K562 (cell line): ENCODE data around the gene TTC39A. TPM values are rescaled to one million over a fixed set of nuclear protein-coding genes. Genes with fewer than 3 reads are reported as not detected.

Experiments
- ATAC-seq: fragments of 200-7000 bp; cut with Tn5 transposase; 3 replicates; pipeline ENCODE4 v1.9.1; 2020; ENCODE audit warnings: moderate library complexity
- BruUV-seq: library from RNA; stranded (reverse); fragments of 400-500 nt; replicated peaks from 2 replicates; lab custom pipeline; 2021; lab: Mats Ljungman, UMichigan
- CTCF ChIA-PET: fragments of 300-600 bp; formaldehyde crosslinking; extraction: SDS; loops from one replicate; lab custom pipeline; 2021; ENCODE audit warnings: low intra/inter-chr PET ratio; lab: Yijun Ruan, JAX
- POLR2A ChIA-PET: fragments of 300-600, 350-650 bp; sonication (Branson Sonifier 250); formaldehyde crosslinking; extraction: SDS; loops from one replicate; lab custom pipeline; 2021; ENCODE audit warnings: antibody characterized with exemption, inconsistent platforms; lab: Yijun Ruan, JAX
- DNase-seq, 4 experiments: peaks; one replicate each; pipeline versions ENCODE4 v3.0.0 to v3.0.0-alpha.2; 2011 to 2018; ENCODE audit warnings: low spot score in 3 of 4, mixed read lengths in 3 of 4; ENCODE audit errors: extremely low read depth in 1 of 4
- FAIRE-seq: peaks from 2 replicates; lab custom pipeline; 2011; peaks lifted over from hg19 to GRCh38; lab: Jason Lieb, UNC
- H2AFZ ChIP-seq: 2 replicates; pipeline ENCODE4 v1.6.0; 2011; ENCODE audit warnings: low read depth, low read length, control low read depth, inconsistent platforms
- H3K27ac ChIP-seq: fragments of 200-600 bp; 3 replicates; pipeline ENCODE4 v1.8.0; 2011; ENCODE audit warnings: low read depth, mild to moderate bottlenecking, control low read depth, inconsistent platforms, low read length, moderate library complexity, mixed read lengths; ENCODE audit errors: extremely low read depth
- H3K27me3 ChIP-seq, 2 experiments: fragments of 300-600 bp in 1 of 2; 2 replicates in 1 of 2; 3 replicates in 1 of 2; pipeline versions ENCODE4 v1.6.0 to v1.8.0; 2011; ENCODE audit warnings: inconsistent platforms in 2 of 2, low read length in 2 of 2, mild to moderate bottlenecking in 1 of 2, mixed read lengths in 1 of 2, moderate library complexity in 1 of 2; ENCODE audit not compliant: control insufficient read depth in 2 of 2, insufficient read depth in 2 of 2
- H3K36me3 ChIP-seq: fragments of 300-600 bp; 3 replicates; pipeline ENCODE4 v1.8.0; 2011; ENCODE audit warnings: mild to moderate bottlenecking, low read length, inconsistent platforms; ENCODE audit not compliant: control insufficient read depth, insufficient read depth
- H3K4me1 ChIP-seq, 2 experiments: fragments of 200-600 bp in 1 of 2; replicated peaks in 1 of 2; 2 replicates in 1 of 2; 3 replicates in 1 of 2; pipeline versions ENCODE4 v1.5.1 to v1.8.0; 2011; ENCODE audit warnings: inconsistent platforms in 2 of 2, low read length in 2 of 2, mild to moderate bottlenecking in 1 of 2, mixed read lengths in 1 of 2, moderate library complexity in 1 of 2; ENCODE audit not compliant: control insufficient read depth in 2 of 2, insufficient read depth in 2 of 2
- H3K4me2 ChIP-seq: 2 replicates; pipeline ENCODE4 v1.6.1; 2011; ENCODE audit warnings: low read length, control low read depth, inconsistent platforms, mixed read lengths; ENCODE audit not compliant: insufficient read depth
- H3K4me3 ChIP-seq: fragments of 200-600 bp; sonication (generic), shearing (Covaris generic); 2 replicates; pipeline ENCODE4 v1.5.1; 2016; ENCODE audit warnings: control low read depth, inconsistent platforms
- H3K79me2 ChIP-seq: fragments of 200-600 bp; 3 replicates; pipeline ENCODE4 v1.8.0; 2011; ENCODE audit warnings: low read length, inconsistent platforms; ENCODE audit not compliant: control insufficient read depth, insufficient read depth
- H3K9ac ChIP-seq, 2 experiments: 2 replicates each; pipeline versions ENCODE4 v1.6.0 to v1.6.1; 2011; ENCODE audit warnings: low read depth in 2 of 2, low read length in 2 of 2, control low read depth in 1 of 2, inconsistent platforms in 1 of 2, mild to moderate bottlenecking in 1 of 2, mixed read lengths in 1 of 2; ENCODE audit not compliant: insufficient read depth in 1 of 2
- H3K9me1 ChIP-seq: one replicate; pipeline ENCODE4 v1.6.0; 2011; ENCODE audit warnings: inconsistent platforms, mild to moderate bottlenecking, low read length, moderate library complexity; ENCODE audit not compliant: control insufficient read depth, insufficient read depth
- H3K9me3 ChIP-seq: replicated peaks from 2 replicates; pipeline ENCODE4 v1.5.1; 2011; ENCODE audit warnings: low read depth, low read length, inconsistent platforms; ENCODE audit not compliant: control insufficient read depth, insufficient read depth
- H4K20me1 ChIP-seq: replicated peaks from 2 replicates; pipeline ENCODE4 v1.6.1; 2011; ENCODE audit warnings: low read length, inconsistent platforms, mixed read lengths; ENCODE audit not compliant: control insufficient read depth, insufficient read depth
- ATF1 ChIP-seq, 2 experiments: fragments of 450-650 bp in 1 of 2; IDR thresholded peaks; 2 replicates each; pipeline ENCODE4 v1.6.1; 2016; ENCODE audit warnings: missing compliant biosample characterization in 1 of 2, missing genetic modification characterization in 1 of 2
- ATF3 ChIP-seq, 2 experiments: fragments of 450-650 bp in 1 of 2; sonication (generic) in 1 of 2; formaldehyde crosslinking in 1 of 2; IDR thresholded peaks in 1 of 2; conservative IDR thresholded peaks in 1 of 2; 2 replicates each; pipeline versions ENCODE4 v1.6.1 to v1.8.1; 2016 to 2023; ENCODE audit warnings: mild to moderate bottlenecking in 2 of 2, moderate library complexity in 2 of 2, inconsistent platforms in 1 of 2, missing genetic modification reagents in 1 of 2
- ATF6 ChIP-seq: sonication (generic); formaldehyde crosslinking; IDR thresholded peaks from 2 replicates; pipeline ENCODE4 v1.4.0; 2020; ENCODE audit warnings: mild to moderate bottlenecking, missing genetic modification reagents
- DPF2 ChIP-seq: fragments of 450-650 bp; IDR thresholded peaks from 2 replicates; pipeline ENCODE4 v1.6.1; 2016
- HMG20B ChIP-seq: fragments of 250-450 bp; sonication (Bioruptor Pico); IDR thresholded peaks from 2 replicates; pipeline ENCODE4 v1.5.0; 2021; ENCODE audit warnings: mild to moderate bottlenecking
- SLC30A9 ChIP-seq: fragments of 250-450 bp; sonication (Bioruptor Pico); IDR thresholded peaks from 2 replicates; pipeline ENCODE4 v1.8.0; 2022; ENCODE audit warnings: mild to moderate bottlenecking, moderate library complexity
- ZNF511 ChIP-seq: sonication (generic); formaldehyde crosslinking; IDR thresholded peaks from 2 replicates; pipeline ENCODE4 v1.8.0; 2022; ENCODE audit warnings: mild to moderate bottlenecking, missing genetic modification reagents
- ZNF518B ChIP-seq: fragments of 250-450 bp; sonication (Bioruptor Pico); IDR thresholded peaks from 2 replicates; pipeline ENCODE4 v1.5.0; 2021; ENCODE audit warnings: mild to moderate bottlenecking, moderate library complexity
- WGBS: fragments of 100-300 bp; shearing (Covaris generic); methylation state at CpG from one replicate; pipeline ENCODE4 v1.1.6; 2016; ENCODE audit warnings: low coverage, mixed read lengths; ENCODE audit not compliant: insufficient coverage; ENCODE audit errors: missing lambda C conversion rate; 5-methylcytosine and 5-hydroxymethylcytosine counted together
- in situ Hi-C: fragments of 300-500 bp; cut with MboI; formaldehyde crosslinking; loops from 4 replicates; pipeline ENCODE4 v1.15.0; 2018; ENCODE audit warnings: inconsistent platforms, mixed read lengths
- intact Hi-C: fragments of 100-400 bp; cut with micrococcal nuclease; formaldehyde crosslinking; loops from 2 replicates; pipeline ENCODE4 v1.14.2; 2022
- polyA plus RNA-seq, 8 experiments: library from polyadenylated mRNA; depleted of rRNA in 4 of 8; stranded (reverse) in 5 of 8; unstranded in 3 of 8; fragments of >200 nt; fragmentation: Nextera tagmentation in 2 of 8; fragmentation: Illumina TruSeq in 1 of 8; extraction: Ambion mirVana in 2 of 8; extraction: Trizol in 1 of 8; gene quantifications; 2 replicates each; pipeline versions ENCODE4 v1.2.1 to v1.2.3, GENCODE V29; 2011 to 2014; ENCODE audit warnings: inconsistent platforms in 1 of 8, missing spikeins in 1 of 8
- total RNA-seq, 7 experiments: library from RNA; depleted of rRNA in 6 of 7; stranded (reverse); fragments of >200 nt in 6 of 7; fragmentation: Illumina TruSeq in 2 of 7; extraction: Trizol in 2 of 7; gene quantifications; 2 replicates each; pipeline versions ENCODE4 v1.2.1 to v1.2.3, GENCODE V29; 2011 to 2021; ENCODE audit warnings: low replicate concordance in 1 of 7
- TF ChIP-seq, protein P1 (sequence below): fragments of 450-650 bp; IDR thresholded peaks from 2 replicates; pipeline ENCODE4 v1.6.1; 2016; ENCODE audit warnings: low read depth, mild to moderate bottlenecking, moderate library complexity

TTC39A gene
- total and polyA plus RNA-seq, 9 of the 15 experiments (the other 6 are each of a cell fraction or from before 2014, with no cell fraction given): 0.18 to 0.82 (median 0.35) TPM

DNA sequence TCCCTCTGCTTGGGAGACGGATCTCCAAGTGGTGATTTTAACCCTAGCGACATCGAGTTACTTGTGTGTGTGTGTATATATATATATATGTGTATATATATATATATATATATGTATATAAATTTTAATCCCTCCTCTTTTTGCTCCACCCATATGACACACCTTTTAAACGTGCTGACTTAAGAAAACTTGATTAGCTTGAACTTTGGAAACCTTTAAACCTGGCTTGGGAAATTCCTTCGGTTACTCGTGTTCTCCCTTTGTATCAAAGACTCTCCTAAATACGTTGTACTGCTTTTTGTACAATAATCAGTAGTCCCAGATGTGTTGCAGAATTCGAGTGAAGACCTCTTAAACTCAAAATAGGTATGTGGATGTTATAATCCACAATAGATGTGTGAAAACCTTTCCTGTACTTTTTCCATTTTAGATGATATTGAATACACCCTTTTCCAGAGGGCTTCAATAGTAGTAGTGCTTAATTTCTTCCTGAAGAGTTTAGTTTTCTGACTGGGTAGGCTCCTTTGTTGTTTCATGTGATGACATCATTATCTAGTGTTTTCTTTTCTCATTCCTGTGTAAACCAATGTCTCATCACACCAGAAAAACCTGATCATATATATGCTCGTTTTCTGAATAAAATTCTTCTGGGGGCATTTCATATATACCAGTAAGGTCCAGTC lies 92.9 kb downstream of the TTC39A start:
- FAIRE-seq (peak; percentile 23), ATAC-seq (no peak), DNase-seq (no peak)
- WGBS: 1% methylated on average over 9 of the region's 9 CpGs
- Histone ChIP-seq H3K9ac (peak overlapping the region; percentile 94 to 96; a peak in 3 of 4 replicates), H3K27ac (peak overlapping the region; percentile 89), H3K4me1 (peaks cover 19 to 30% of the 10 kb centered on the region in 2 experiments), H3K9me1 (no peaks in the 10 kb centered on the region), H3K9me3 (no peaks in the 10 kb centered on the region), H3K79me2 (peaks cover 64% of the 10 kb centered on the region), H2AFZ (peak overlapping the region; percentile 34; the same call in 1 of the 2 replicates), H3K27me3 (no peaks in the 10 kb centered on the region), H3K4me2 (peak overlapping the region; percentile 97), H3K4me3 (peak overlapping the region; percentile 94), H4K20me1 (peaks cover 33% of the 10 kb centered on the region), H3K36me3 (peaks cover 4% of the 10 kb centered on the region; the same call in 2 of the 3 replicates)
- in situ Hi-C loops: no loop called here
- TSS peak; percentile 52 for BruUV-seq
- ChIA-PET CTCF (no interaction called here), POLR2A (interaction anchor here (1.0 to 2.0 kb wide), 7 partner anchors 10 to 27 kb away, joined by 3 to 11 read pairs (median 6); no protein-coding TSS in a partner anchor)
- intact Hi-C loops: loop anchor here (2.0 to 5.0 kb wide), 3 partner anchors 47 to 280 kb away; partner anchors contain the start of gene EPS15
- TF ChIP-seq SLC30A9: 0 out of 2 replicates have a peak, but pooled peaks have one; percentile 62
- TF ChIP-seq ATF3 (IDR thresholded peaks at IDR 0.05): peak; percentile 96
- TF ChIP-seq ATF3 (CRISPR knock-in tag; conservative IDR thresholded peaks at IDR 0.05): no peak
- TF ChIP-seq ATF6 (CRISPR knock-in tag): 0 out of 2 replicates have a peak, but pooled peaks have one; percentile 46
- 0 out of 2 replicates have a peak, but pooled peaks have one; percentile 8 for TF ChIP-seq DPF2
- no peak for TF ChIP-seq ZNF511 (CRISPR knock-in tag)
- TF ChIP-seq ZNF518B (CRISPR knock-in tag): no peak
- no peak for TF ChIP-seq ATF1 (CRISPR knock-in tag; IDR thresholded peaks at IDR 0.05)
- peak; percentile 44 for TF ChIP-seq ATF1 (tag; IDR thresholded peaks at IDR 0.05)
- no peak for TF ChIP-seq HMG20B
- TF ChIP-seq, protein P1, sequence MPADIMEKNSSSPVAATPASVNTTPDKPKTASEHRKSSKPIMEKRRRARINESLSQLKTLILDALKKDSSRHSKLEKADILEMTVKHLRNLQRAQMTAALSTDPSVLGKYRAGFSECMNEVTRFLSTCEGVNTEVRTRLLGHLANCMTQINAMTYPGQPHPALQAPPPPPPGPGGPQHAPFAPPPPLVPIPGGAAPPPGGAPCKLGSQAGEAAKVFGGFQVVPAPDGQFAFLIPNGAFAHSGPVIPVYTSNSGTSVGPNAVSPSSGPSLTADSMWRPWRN: no peak
